ENCODE results near the gene TIFAB.

DNA sequence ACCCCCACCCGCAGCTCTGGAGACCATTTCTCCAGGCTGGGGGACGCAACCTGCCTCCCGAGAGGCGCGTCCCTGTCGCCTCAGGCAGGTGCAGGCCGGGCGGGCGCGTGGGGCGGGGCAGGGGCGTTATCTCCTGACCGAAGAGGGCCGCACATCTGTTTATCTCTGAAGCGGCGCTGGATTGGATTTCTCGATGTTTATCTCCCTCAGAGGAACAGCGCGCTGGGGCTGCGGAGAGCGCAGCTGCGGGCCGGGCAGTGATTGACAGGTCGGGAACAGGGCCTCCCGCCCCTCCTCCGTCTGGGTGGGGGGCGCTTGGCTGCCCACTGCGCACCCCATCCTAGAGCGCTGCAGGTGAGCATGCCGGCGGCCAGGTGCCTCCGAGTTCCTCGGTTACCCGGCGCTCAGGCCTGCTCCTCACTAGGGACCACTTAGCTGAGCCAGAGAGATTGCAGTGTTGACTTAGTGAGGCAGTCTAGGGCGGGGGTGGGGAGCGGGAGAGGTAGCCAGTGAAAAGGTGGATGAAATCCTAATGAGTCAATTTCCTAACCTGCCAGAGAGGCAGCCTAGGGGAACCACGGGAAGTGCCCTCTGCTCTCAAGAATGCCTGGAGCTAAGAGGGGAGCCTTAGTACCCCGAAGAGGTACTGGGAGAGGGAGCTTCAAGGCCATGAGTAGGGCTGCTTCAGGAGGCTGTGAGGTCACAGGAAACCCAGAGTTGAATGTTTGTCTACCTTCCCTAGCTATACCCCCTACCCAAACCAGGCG is 39.6 kb upstream of the TIFAB start:
- TF ChIP-seq, protein P1, sequence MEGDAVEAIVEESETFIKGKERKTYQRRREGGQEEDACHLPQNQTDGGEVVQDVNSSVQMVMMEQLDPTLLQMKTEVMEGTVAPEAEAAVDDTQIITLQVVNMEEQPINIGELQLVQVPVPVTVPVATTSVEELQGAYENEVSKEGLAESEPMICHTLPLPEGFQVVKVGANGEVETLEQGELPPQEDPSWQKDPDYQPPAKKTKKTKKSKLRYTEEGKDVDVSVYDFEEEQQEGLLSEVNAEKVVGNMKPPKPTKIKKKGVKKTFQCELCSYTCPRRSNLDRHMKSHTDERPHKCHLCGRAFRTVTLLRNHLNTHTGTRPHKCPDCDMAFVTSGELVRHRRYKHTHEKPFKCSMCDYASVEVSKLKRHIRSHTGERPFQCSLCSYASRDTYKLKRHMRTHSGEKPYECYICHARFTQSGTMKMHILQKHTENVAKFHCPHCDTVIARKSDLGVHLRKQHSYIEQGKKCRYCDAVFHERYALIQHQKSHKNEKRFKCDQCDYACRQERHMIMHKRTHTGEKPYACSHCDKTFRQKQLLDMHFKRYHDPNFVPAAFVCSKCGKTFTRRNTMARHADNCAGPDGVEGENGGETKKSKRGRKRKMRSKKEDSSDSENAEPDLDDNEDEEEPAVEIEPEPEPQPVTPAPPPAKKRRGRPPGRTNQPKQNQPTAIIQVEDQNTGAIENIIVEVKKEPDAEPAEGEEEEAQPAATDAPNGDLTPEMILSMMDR (IDR thresholded peaks at IDR 0.05): no peak
- TF ChIP-seq POLR2A (IDR thresholded peaks at IDR 0.05): no peak
- no peak for TF ChIP-seq POLR2AphosphoS5 (IDR thresholded peaks at IDR 0.05)
